Glomerular visceral epithelial cell (primary cell): ENCODE measurements around the gene NTRK3.
A peak's percentile ranks its signal among the peaks of the same experiment; 100 is the strongest.

Source experiments
- DNase-seq: peaks from one replicate; pipeline ENCODE4 v3.0.0-alpha.2; 2016; ENCODE audit errors: extremely low spot score

NTRK3 gene

DNA sequence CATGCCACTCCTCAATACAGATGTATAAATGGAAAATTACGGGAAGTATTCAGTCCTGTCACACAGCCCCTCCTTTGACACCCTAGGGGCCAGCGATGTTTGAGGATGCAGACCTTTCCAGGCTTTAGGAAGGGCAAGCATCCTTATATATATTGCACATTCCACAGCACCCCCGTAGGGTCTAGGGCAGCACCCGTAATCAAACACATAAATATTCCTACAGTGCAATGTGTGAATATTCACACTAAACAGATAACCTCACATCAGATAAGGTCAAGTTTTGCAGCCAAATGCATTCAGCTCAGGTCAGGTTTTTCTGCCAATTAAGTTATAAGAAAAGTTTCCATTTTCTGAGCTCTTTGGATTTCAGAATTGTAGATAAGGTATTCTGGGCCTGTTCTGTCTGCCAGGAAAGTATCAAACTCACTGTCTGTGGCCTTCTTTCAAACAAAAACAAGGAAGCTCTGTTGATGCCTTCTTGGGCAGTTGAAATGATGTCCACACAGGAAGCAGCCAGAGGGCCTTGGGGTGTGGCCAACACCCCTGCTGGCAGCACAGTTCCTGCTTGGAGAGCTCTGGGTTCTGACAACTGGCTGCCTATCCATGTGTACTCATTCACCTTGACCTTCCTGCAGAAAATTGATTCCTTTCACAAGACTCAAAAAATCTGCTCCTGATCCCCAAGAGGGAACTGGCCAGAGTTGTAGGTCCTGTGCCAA, 427.0 kb downstream of the NTRK3 start:
- DNase-seq = no peak

DNA sequence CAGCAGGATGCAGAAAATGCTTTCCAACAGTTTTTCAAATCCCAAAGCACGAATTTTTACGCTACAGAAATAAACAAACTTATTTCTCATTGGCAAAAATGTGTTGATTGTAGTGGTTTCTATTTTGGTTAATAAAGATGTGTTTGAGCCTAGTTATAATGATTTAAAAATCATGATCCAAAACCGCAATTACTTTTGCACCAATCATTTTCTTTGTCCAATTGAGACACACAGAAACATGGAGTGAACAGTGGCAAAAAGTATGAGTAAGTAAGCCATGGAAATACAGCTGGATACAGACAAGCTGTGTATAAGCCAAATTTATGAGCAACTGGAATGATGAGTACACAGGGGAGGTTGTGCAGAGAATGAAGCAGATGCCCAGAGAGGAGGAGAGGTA, 427.9 kb downstream of the NTRK3 start:
- no peak for DNase-seq

GRCh38 chr15:87827131-87827530, 429.4 kb downstream of the NTRK3 start:
- DNase-seq = peak; percentile 9

GRCh38 chr15:87826119-87826747, 430.3 kb downstream of the NTRK3 start:
- DNase-seq = no peak

GRCh38 chr15:87818756-87819155, 437.8 kb downstream of the NTRK3 start:
- no peak for DNase-seq

DNA sequence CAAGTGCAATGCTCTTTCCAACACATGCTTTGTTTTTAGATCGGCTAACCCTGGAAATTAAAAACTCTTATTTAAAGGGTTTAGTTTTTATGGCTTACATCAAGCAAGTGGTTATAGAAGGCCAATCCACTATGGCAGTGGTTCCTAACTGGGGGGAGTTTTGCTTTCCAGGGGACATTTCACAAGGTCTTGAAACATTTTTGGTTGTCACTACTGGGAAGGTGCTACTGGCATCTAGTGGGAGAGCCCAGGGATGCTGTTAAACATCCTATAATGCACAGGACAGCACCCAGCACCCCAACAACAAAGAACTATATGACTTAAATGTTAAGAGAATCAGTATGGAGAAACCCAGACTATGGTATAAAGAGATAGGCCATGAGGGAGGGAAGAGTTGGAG, 439.0 kb downstream of the NTRK3 start:
- DNase-seq = peak; percentile 20

GRCh38 chr15:87816811-87817210, 439.7 kb downstream of the NTRK3 start:
- peak; percentile 94 for DNase-seq

- peak; percentile 1 for DNase-seq
Observed at GRCh38 chr15:87816016-87816415, 440.5 kb downstream of the NTRK3 start.
